Measurements from ENCODE around the gene UBA6.
"Not testable (repeated sequence)": the region's sequence is repeated elsewhere in the genome, so short reads cannot be mapped to it uniquely, and the experiment has no call there.

UBA6 gene

GRCh38 chr4:67700738-67701516 lies at the start of gene UBA6:
UBA6 (minus strand) TSS chr4:67701155; CDS start chr4:67701119, 36 bp downstream.
- DNase-seq (ENCODE audit: low spot score): peak; percentile 62

- DNase-seq (ENCODE audit: low spot score): no peak
Observed at GRCh38 chr4:67750691-67751090, 49.7 kb upstream of the UBA6 start.

GRCh38 chr4:67749286-67749685 lies 48.3 kb upstream of the UBA6 start:
- no peak for DNase-seq (ENCODE audit: low spot score)

- DNase-seq (ENCODE audit: low spot score): no peak
Observed at GRCh38 chr4:67746797-67747495, 46.0 kb upstream of the UBA6 start.

GRCh38 chr4:67744561-67745283 lies 43.8 kb upstream of the UBA6 start:
- no peak for DNase-seq (ENCODE audit: low spot score)

GRCh38 chr4:67743194-67743593 lies 42.2 kb upstream of the UBA6 start:
- no peak for DNase-seq (ENCODE audit: low spot score)

GRCh38 chr4:67736262-67736661 lies 35.3 kb upstream of the UBA6 start:
- no peak for DNase-seq (ENCODE audit: low spot score)

- no peak for DNase-seq (ENCODE audit: low spot score)
Observed at GRCh38 chr4:67735325-67735724, 34.4 kb upstream of the UBA6 start.

GRCh38 chr4:67730511-67730910 lies 29.6 kb upstream of the UBA6 start:
- DNase-seq (ENCODE audit: low spot score): not testable (repeated sequence)

- DNase-seq (ENCODE audit: low spot score): no peak
Observed at GRCh38 chr4:67727124-67727850, 26.3 kb upstream of the UBA6 start.

GRCh38 chr4:67725981-67726380 lies 25.0 kb upstream of the UBA6 start:
- DNase-seq (ENCODE audit: low spot score): no peak

- no peak for DNase-seq (ENCODE audit: low spot score)
Observed at GRCh38 chr4:67725132-67725531, 24.2 kb upstream of the UBA6 start.

- no peak for DNase-seq (ENCODE audit: low spot score)
Observed at GRCh38 chr4:67723949-67724348, 23.0 kb upstream of the UBA6 start.

- DNase-seq (ENCODE audit: low spot score): no peak
Observed at GRCh38 chr4:67723341-67723740, 22.4 kb upstream of the UBA6 start.

- no peak for DNase-seq (ENCODE audit: low spot score)
Observed at GRCh38 chr4:67721770-67722597, 21.0 kb upstream of the UBA6 start.

- DNase-seq (ENCODE audit: low spot score): no peak
Observed at GRCh38 chr4:67721315-67721769, 20.4 kb upstream of the UBA6 start.

GRCh38 chr4:67719953-67720617 lies 19.1 kb upstream of the UBA6 start:
- no peak for DNase-seq (ENCODE audit: low spot score)

- DNase-seq (ENCODE audit: low spot score): no peak
Observed at GRCh38 chr4:67718848-67719247, 17.9 kb upstream of the UBA6 start.

- no peak for DNase-seq (ENCODE audit: low spot score)
Observed at GRCh38 chr4:67717586-67717985, 16.6 kb upstream of the UBA6 start.

GRCh38 chr4:67714955-67715354 lies 14.0 kb upstream of the UBA6 start:
- DNase-seq (ENCODE audit: low spot score): no peak

- DNase-seq (ENCODE audit: low spot score): no peak
Observed at GRCh38 chr4:67714248-67714583, 13.3 kb upstream of the UBA6 start.

Measured in HuH-7.5 (cell line).